NCI-H82 treated with DMSO at 0.1 percent for 48 hours (cell line): ENCODE results near the gene TTLL3.

Experiments
- DNase-seq: peaks from one replicate; lab custom pipeline; 2025; ENCODE audit not compliant: unreplicated experiment; lab: John Stamatoyannopoulos, UW

Gene TTLL3

GRCh38 chr3:9780458-9780812 is 29.6 kb upstream of the TTLL3 start:
- no peak for DNase-seq

- DNase-seq = no peak
Observed at GRCh38 chr3:9780910-9781309, 29.2 kb upstream of the TTLL3 start.

GRCh38 chr3:9781551-9781950 is 28.5 kb upstream of the TTLL3 start:
- no peak for DNase-seq

- DNase-seq = no peak
Observed at GRCh38 chr3:9781978-9782603, 28.0 kb upstream of the TTLL3 start.

- DNase-seq = peak; percentile 0
Observed at GRCh38 chr3:9782770-9783169, 27.3 kb upstream of the TTLL3 start.

GRCh38 chr3:9783954-9784353 is 26.1 kb upstream of the TTLL3 start:
- no peak for DNase-seq

GRCh38 chr3:9784965-9785364 is 25.1 kb upstream of the TTLL3 start:
- DNase-seq = no peak

GRCh38 chr3:9785602-9786001 is 24.5 kb upstream of the TTLL3 start:
- DNase-seq = no peak

- no peak for DNase-seq
Observed at GRCh38 chr3:9786209-9786739, 23.8 kb upstream of the TTLL3 start.

- no peak for DNase-seq
Observed at GRCh38 chr3:9786825-9787669, 23.0 kb upstream of the TTLL3 start.

GRCh38 chr3:9787714-9788113 is 22.3 kb upstream of the TTLL3 start:
- DNase-seq = no peak

GRCh38 chr3:9791127-9791526 is 18.9 kb upstream of the TTLL3 start:
- DNase-seq = no peak

- DNase-seq = no peak
Observed at GRCh38 chr3:9791790-9792404, 18.2 kb upstream of the TTLL3 start.

GRCh38 chr3:9792405-9793160 is 17.5 kb upstream of the TTLL3 start, which contains the start of the genes ARPC4 and TADA3:
ARPC4 (plus strand) TSS chr3:9793082; CDS start chr3:9793122, 40 bp downstream.
TADA3 (minus strand) TSS chr3:9792473; CDS start chr3:9791466, 1,007 bp downstream.
- DNase-seq = peak; percentile 82

GRCh38 chr3:9793161-9793781 is 16.8 kb upstream of the TTLL3 start:
- DNase-seq = no peak

- DNase-seq = no peak
Observed at GRCh38 chr3:9794400-9794799, 15.7 kb upstream of the TTLL3 start.

GRCh38 chr3:9795207-9795606 is 14.9 kb upstream of the TTLL3 start:
- no peak for DNase-seq

- no peak for DNase-seq
Observed at GRCh38 chr3:9797196-9797945, 12.7 kb upstream of the TTLL3 start.

- no peak for DNase-seq
Observed at GRCh38 chr3:9800529-9800928, 9.5 kb upstream of the TTLL3 start.

- no peak for DNase-seq
Observed at GRCh38 chr3:9803494-9803893, 6.6 kb upstream of the TTLL3 start.
